IPS DF 6.9 (cell line): Measurements from ENCODE around the gene CASR.

ENCODE experiments used
- DNase-seq: peaks from one replicate; pipeline ENCODE4 v3.0.0-alpha.2; 2013; ENCODE audit warnings: low read depth, low spot score
- H3K27ac ChIP-seq: one replicate; pipeline ENCODE4 v1.5.1; 2013; ENCODE audit warnings: low read length, control low read depth
- H3K27me3 ChIP-seq: 2 replicates; pipeline ENCODE4 v1.6.1; 2013; ENCODE audit warnings: mild to moderate bottlenecking, low read length; ENCODE audit not compliant: control insufficient read depth, insufficient read depth
- H3K36me3 ChIP-seq: 2 replicates; pipeline ENCODE4 v1.6.1; 2013; ENCODE audit warnings: low read length; ENCODE audit not compliant: control insufficient read depth, insufficient read depth
- H3K4me1 ChIP-seq: 2 replicates; pipeline ENCODE4 v1.6.1; 2013; ENCODE audit warnings: low read length; ENCODE audit not compliant: control insufficient read depth, insufficient read depth
- H3K4me3 ChIP-seq: 2 replicates; pipeline ENCODE4 v1.5.1; 2013; ENCODE audit warnings: mild to moderate bottlenecking, low read length
- H3K9me3 ChIP-seq: 2 replicates; pipeline ENCODE4 v1.6.1; 2013; ENCODE audit warnings: low read length, inconsistent platforms; ENCODE audit not compliant: control insufficient read depth, insufficient read depth
- WGBS: extraction: QIAGEN DNeasy Blood & Tissue Kit; methylation state at CpG from one replicate; pipeline ENCODE4 v1.1.7; 2013; ENCODE audit warnings: mixed read lengths, missing lambda C conversion rate; ENCODE audit not compliant: insufficient read length, insufficient coverage; 5-methylcytosine and 5-hydroxymethylcytosine counted together

The CASR gene

GRCh38 chr3:122234117-122234516 lies 50.6 kb downstream of the CASR start:
- H3K27ac ChIP-seq = no peak overlapping the region
- no peaks in the 10 kb centered on the region for H3K36me3 ChIP-seq
- H3K27me3 ChIP-seq = no peaks in the 10 kb centered on the region
- H3K9me3 ChIP-seq = no peaks in the 10 kb centered on the region
- DNase-seq = no peak
- no CpG with 5 or more reads among the region's 1 CpG for WGBS
- H3K4me3 ChIP-seq = no peak overlapping the region
- H3K4me1 ChIP-seq = no peaks in the 10 kb centered on the region

DNA sequence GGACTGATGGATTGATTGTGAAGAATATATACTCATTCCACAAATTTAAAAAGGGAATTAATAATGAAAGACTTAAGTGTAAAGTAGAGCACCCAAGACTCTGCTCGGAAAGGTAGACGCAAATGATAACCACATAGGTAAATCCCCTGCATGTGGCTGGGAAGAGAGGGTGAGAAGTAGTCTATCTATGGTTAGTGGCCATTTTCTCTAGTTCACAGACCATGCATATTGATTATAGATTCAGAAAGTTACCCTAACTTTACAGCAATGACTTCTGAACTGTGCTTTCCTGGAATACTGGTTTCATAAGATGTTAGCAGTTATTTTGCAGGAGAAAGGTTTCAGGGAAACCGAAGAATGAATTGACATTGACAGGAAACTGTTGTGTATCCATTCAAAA lies 51.7 kb downstream of the CASR start:
- Histone ChIP-seq H3K27me3 (no peaks in the 10 kb centered on the region), H3K9me3 (no peaks in the 10 kb centered on the region), H3K4me1 (no peaks in the 10 kb centered on the region), H3K4me3 (no peak overlapping the region), H3K27ac (no peak overlapping the region), H3K36me3 (no peaks in the 10 kb centered on the region)
- no peak for DNase-seq
- WGBS = no CpG with 5 or more reads among the region's 3 CpGs

- no peaks in the 10 kb centered on the region for H3K27me3 ChIP-seq
- DNase-seq = no peak
- WGBS = no CpG with 5 or more reads among the region's 2 CpGs
- H3K27ac ChIP-seq = no peak overlapping the region
- H3K4me1 ChIP-seq = no peaks in the 10 kb centered on the region
- H3K4me3 ChIP-seq = no peak overlapping the region
- H3K9me3 ChIP-seq = no peaks in the 10 kb centered on the region
- H3K36me3 ChIP-seq = no peaks in the 10 kb centered on the region
Observed at GRCh38 chr3:122239112-122239511, 55.6 kb downstream of the CASR start.

DNA sequence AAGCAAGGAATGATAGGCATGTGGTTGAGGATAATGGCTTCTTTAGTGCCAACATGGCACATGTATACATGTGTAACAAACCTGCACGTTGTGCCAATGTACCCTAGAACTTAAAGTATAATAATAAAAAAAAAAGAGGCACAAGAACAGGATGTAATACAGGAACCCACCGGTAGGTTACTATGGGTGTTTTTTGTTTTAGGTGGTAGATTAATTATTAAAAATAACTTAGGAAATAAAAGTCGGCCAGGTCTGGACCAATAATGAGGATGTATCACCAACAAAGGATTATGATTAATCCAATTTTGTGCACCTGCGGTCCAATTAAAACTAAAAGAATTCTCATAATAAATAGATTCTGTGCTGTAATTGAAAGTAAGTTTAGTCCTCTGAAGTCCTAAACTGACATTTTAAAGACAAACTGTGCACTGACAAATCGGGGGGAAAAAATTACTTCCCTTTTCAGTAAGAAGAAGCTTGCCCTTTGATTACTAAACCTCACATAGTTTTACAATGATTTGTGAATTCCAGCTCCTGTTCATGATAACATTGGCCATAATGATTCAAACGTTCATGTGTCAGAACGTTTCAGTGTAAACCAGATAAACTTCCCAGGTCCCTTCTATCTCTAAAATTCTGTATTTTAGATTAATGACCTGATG lies 62.2 kb downstream of the CASR start:
- Histone ChIP-seq H3K9me3 (no peaks in the 10 kb centered on the region), H3K27ac (no peak overlapping the region), H3K36me3 (no peaks in the 10 kb centered on the region), H3K4me3 (no peak overlapping the region), H3K27me3 (no peaks in the 10 kb centered on the region), H3K4me1 (no peaks in the 10 kb centered on the region)
- DNase-seq = no peak
- WGBS = no CpG with 5 or more reads among the region's 7 CpGs

DNA sequence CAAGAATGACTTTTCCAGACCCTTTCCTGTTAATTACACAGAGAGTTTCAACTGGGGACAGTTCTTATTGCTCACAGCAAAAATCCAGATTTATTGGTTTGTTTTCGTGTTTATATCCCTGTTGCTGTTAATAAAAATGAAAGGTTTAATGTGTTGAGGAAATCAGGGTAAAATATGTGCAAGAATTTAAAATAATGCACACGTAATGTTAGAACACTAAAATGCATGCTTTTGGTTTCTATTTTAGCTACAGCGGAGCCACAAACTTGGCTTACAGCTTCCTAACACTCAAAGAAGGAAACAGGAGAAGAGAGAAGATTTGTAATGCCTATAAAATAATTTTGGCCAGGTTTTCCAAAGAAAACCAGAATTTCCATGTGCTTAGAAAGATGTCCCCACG lies 62.7 kb downstream of the CASR start:
- H3K4me3 ChIP-seq = no peak overlapping the region
- H3K36me3 ChIP-seq = no peaks in the 10 kb centered on the region
- no peaks in the 10 kb centered on the region for H3K4me1 ChIP-seq
- DNase-seq = no peak
- H3K27me3 ChIP-seq = no peaks in the 10 kb centered on the region
- H3K9me3 ChIP-seq = no peaks in the 10 kb centered on the region
- WGBS = no CpG with 5 or more reads among the region's 4 CpGs
- H3K27ac ChIP-seq = no peak overlapping the region

DNA sequence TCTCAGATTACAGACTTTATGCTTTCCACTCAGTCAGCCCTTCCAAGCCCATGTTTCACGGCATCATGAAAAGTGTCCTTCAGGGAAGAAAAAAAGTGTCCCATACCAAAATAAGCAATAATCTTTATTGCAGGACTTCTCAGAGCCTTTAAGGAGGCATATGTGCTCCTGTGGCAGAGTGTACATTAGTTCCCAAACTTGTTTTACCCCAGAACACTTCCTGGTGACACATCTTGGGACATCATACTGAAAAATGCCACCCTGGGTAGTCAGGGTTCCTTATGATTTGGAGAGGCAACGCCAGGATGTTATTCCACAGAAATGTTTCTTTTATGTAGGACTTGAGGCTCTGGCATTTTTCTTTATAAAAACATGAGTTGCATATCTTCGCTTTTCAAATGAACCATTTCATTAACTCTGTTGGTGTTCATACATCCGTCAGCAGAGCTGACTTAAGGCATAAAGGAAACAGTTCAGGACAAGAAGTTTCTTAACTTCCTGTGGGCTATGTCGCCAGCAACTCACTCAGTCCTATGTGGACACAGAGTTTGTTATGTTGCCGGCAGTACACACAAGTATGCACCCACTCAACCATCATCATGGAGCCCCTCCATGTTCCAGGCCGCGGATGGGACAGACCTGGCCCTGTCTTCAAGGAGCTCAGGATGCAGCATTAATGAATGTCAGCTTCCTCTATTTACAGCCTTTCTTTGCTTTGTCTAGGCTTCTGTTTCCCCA lies 63.8 kb downstream of the CASR start:
- H3K9me3 ChIP-seq = no peaks in the 10 kb centered on the region
- no peak overlapping the region for H3K27ac ChIP-seq
- no peaks in the 10 kb centered on the region for H3K4me1 ChIP-seq
- H3K36me3 ChIP-seq = no peaks in the 10 kb centered on the region
- H3K27me3 ChIP-seq = no peaks in the 10 kb centered on the region
- no peak for DNase-seq
- no CpG with 5 or more reads among the region's 8 CpGs for WGBS
- H3K4me3 ChIP-seq = no peak overlapping the region

GRCh38 chr3:122247825-122248185 lies 64.3 kb downstream of the CASR start:
- WGBS = no CpG with 5 or more reads among the region's 5 CpGs
- H3K9me3 ChIP-seq = no peaks in the 10 kb centered on the region
- no peaks in the 10 kb centered on the region for H3K27me3 ChIP-seq
- H3K36me3 ChIP-seq = no peaks in the 10 kb centered on the region
- no peaks in the 10 kb centered on the region for H3K4me1 ChIP-seq
- DNase-seq = no peak
- H3K4me3 ChIP-seq = no peak overlapping the region
- H3K27ac ChIP-seq = no peak overlapping the region

- Histone ChIP-seq H3K27me3 (no peaks in the 10 kb centered on the region), H3K4me1 (no peaks in the 10 kb centered on the region), H3K27ac (no peak overlapping the region), H3K9me3 (no peaks in the 10 kb centered on the region), H3K36me3 (no peaks in the 10 kb centered on the region), H3K4me3 (no peak overlapping the region)
- no CpG with 5 or more reads among the region's 3 CpGs for WGBS
- DNase-seq = no peak
Observed at GRCh38 chr3:122251428-122251827, 68.0 kb downstream of the CASR start.

DNA sequence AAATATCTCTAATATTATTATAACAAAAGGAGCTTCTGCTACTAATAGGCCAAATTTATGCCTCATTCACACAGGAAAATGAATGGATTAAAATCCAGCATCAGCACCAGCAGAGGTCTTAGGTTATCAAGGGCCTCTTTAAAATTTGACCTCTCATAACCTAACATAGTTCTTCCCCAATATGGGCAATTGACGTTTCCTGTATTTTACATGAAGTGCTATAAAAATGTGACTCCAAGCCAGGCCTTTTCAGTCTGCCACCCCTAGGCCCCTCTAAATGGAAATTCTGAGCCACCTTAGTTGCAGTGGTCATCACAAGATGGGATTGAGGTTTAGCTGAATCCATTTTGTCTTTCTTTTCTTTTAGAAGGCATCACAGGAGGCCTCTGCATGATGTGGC lies 70.1 kb downstream of the CASR start:
- no CpG with 5 or more reads among the region's 1 CpG for WGBS
- Histone ChIP-seq H3K27ac (no peak overlapping the region), H3K4me1 (no peaks in the 10 kb centered on the region), H3K9me3 (no peaks in the 10 kb centered on the region), H3K36me3 (no peaks in the 10 kb centered on the region), H3K27me3 (no peaks in the 10 kb centered on the region), H3K4me3 (no peak overlapping the region)
- DNase-seq = no peak

GRCh38 chr3:122255757-122256439 lies 72.4 kb downstream of the CASR start:
- no peaks in the 10 kb centered on the region for H3K4me1 ChIP-seq
- WGBS = no CpG with 5 or more reads among the region's 1 CpG
- no peaks in the 10 kb centered on the region for H3K36me3 ChIP-seq
- H3K4me3 ChIP-seq = no peak overlapping the region
- H3K9me3 ChIP-seq = no peaks in the 10 kb centered on the region
- no peak overlapping the region for H3K27ac ChIP-seq
- H3K27me3 ChIP-seq = no peaks in the 10 kb centered on the region
- no peak for DNase-seq
